Fibroblast of gingiva (primary cell): ENCODE data around the gene ARHGEF25.
"Not testable (repeated sequence)": the region's sequence is repeated elsewhere in the genome, so short reads cannot be mapped to it uniquely, and the experiment has no call there.

Experiments used
- DNase-seq: peaks from one replicate; pipeline ENCODE4 v3.0.0-alpha.2; 2011; ENCODE audit warnings: low read depth

Gene ARHGEF25

DNA sequence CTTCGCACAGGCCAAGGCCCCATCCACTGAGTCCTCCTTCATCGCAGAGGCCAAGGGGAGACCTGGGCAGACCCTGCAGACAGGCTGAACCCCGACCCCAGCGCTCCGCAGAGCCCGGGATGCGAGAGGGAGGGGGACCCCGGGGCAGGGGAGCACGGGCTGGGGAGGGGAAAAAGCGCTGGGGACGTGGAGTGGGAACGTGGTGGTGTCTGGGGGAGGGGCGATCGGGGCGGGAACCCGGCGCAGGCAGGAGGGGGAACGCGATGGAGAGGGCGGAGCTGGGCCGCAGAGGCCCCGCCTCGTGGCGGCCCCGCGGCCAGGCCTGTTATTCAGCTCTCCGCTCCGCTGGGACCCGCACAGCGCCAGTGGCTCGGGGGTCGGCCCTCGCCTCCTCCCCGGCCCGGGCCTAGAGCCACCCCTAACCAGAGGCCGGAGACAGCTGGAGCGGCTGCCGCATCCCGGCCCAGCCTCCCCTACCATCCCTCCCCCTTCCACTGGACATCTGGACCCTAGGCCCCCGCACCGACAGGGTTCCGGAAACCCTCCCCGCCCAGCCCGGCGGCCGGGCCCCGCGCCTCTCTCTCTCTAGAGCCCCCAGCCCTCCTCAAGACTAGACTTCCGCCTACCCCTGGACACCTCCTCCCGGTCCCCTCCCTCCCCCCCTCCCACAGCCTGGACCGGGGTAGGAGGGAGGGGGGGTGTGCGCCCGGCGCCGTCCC, at the start of gene ARHGEF25:
ARHGEF25 (plus strand) TSS at position 328 of the 719 bp plus-strand sequence. CDS start 460 bp downstream, outside the sequence.
- peak; percentile 53 for DNase-seq

GRCh38 chr12:57563358-57563757, 47.9 kb upstream of the ARHGEF25 start:
- DNase-seq: no peak

DNA sequence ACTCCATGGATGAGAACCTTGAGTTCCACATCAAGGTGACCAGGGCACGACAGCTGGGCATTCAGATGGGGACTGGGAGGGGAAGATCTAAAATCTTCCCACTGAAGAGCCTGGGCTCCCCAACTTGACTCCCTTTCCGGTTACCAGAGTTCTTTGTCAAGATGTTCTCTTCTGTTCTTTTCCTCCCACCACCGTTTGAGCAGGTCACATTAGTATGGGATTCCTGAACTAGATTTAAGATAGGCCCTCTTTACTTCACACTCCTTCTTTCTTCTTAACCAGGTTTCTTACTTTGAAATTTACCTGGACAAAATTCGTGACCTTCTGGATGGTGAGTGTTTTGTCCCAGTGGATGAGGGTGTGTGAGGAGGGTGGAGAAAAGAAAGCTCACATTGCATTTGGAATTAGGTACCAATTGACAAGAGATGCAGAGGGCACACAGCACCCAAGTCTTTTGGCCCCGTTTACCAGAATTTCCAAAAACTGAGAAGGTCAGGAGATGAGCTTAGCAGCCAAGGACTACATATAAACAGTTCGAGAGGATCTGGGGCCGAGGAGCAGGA, 47.0 kb upstream of the ARHGEF25 start:
- no peak for DNase-seq

GRCh38 chr12:57568838-57569237, 42.4 kb upstream of the ARHGEF25 start:
- no peak for DNase-seq

DNA sequence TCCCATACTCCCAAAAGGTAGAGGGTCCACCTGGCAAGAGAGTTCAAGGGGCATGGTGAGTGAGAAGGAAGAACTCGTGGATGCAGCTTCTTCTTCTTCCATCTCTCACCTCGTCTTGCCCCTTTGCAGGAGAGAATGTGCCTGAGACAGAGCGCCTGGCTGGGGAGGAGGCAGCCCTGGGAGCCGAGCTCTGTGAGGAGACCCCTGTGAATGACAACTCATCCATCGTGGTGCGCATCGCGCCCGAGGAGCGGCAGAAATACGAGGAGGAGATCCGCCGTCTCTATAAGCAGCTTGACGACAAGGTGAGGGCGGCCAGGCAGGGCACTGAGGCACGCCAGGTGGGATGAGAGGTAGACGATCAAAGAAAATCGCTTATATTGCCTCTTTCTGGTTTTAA, 41.4 kb upstream of the ARHGEF25 start:
- no peak for DNase-seq

DNA sequence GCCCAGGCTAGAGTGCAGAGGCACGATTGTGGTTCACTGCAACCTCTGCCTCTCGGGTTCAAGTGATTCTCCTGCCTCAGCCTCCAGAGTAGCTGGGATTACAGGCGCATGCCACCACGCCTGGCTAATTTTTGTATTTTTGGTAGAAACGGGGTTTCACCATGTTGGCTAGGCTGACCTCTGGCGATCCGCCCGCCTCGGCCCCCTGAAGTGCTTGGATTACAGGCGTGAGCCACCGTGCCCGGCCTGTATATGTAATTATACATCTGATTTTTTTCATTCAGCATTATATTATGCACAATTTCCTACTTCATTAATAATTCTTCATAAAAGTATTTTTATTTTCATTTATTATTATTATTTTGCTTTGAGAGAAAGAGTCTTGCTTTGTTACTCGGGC, 40.8 kb upstream of the ARHGEF25 start:
- DNase-seq: not testable (repeated sequence)

- no peak for DNase-seq
These were observed 39.1 kb upstream of the ARHGEF25 start for GRCh38 chr12:57571926-57572762.

- no peak for DNase-seq
These were observed 36.4 kb upstream of the ARHGEF25 start for GRCh38 chr12:57574795-57575194.

DNA sequence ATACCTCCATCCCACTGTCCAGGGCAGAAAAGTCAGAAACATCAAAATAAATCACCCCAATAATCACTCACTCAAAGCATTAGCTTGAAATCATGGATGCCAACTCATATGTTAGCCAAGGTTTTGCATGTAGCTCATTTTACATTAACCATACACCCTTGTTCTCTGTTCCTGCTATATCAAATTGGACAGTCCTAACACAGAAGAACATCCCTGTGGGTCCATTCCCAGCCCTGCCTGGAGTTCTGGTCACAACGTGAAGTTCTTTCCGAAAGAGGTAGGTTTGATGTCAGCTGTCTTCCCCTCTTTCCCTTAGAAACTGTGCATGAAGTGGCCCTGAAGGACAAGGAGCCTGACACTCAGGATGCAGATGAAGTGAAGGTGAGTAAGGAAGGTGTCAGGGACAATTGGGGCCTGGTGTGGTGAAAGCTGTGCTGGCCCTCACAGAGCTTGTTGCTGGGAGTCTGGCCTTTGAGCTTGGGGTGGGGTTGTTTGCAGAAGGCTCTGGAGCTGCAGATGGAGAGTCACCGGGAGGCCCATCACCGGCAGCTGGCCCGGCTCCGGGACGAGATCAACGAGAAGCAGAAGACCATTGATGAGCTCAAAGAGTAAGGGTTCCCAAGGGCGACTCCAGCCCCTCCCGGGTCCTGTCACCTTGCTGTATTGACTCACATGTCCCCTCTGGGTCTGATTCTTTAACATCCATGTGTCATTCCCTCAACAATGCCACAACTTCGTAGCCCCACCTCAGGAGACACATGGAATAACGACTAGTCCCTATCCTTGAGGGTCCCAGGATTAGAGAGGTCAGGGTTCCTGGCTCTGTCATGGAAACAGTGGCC, 35.2 kb upstream of the ARHGEF25 start:
- DNase-seq: no peak

- DNase-seq: no peak
These were observed 34.5 kb upstream of the ARHGEF25 start for GRCh38 chr12:57576613-57577160.

DNA sequence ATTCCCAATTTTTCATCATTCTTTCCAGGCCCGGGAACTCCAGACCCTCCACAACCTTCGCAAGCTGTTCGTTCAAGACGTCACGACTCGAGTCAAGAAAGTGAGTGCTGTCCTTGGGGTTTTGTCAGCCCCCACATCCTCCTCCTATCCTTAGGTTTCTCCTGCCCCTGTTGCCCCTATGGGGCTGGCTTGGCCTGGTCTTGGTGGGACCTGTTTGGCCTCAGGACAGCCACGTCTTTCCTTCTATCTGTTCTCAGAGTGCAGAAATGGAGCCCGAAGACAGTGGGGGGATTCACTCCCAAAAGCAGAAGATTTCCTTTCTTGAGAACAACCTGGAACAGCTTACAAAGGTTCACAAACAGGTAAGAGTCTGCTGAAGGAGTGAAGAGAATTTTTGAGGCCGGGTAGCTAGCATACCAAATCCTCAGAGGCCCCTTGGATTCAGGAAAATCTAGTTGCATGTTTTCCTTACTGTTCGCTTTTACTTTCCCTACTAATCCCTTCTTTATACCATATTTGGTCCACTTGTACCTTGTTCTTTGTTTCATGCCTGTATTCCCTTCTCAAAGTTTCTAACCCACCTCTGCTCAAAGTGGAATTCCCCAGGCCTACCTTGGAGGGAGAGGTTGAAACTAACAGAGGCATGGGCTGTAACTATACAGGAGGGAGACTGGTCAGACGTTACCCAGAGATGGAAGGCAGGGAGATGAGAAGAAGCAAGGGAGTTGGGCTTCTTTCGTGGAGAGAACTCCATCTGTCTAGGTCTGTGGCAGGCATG, 33.1 kb upstream of the ARHGEF25 start:
- no peak for DNase-seq

DNA sequence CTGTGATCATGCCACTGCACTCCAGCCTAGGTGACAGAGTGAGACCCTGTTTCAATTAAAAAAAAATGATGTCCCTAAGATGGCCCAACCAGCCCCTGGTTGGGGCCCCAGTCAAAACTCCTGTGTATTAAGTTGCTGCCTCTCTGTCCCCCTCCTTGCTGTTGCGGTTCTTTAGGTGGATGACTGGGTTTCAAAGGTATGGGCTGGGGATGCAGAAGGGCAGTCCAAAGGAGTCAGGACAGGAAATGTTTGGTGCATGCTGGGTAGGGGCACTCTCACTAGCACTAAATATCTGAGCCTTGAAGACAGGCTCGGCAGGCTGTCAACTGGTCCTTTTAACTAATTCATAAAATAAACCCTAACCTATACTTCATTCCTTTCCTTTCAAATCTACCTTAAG, 32.2 kb upstream of the ARHGEF25 start:
- DNase-seq: no peak

- DNase-seq: no peak
These were observed 31.4 kb upstream of the ARHGEF25 start for GRCh38 chr12:57579677-57580465.

GRCh38 chr12:57580466-57580795, 30.8 kb upstream of the ARHGEF25 start:
- DNase-seq: no peak

- no peak for DNase-seq
These were observed 29.4 kb upstream of the ARHGEF25 start for GRCh38 chr12:57581802-57582201.

- DNase-seq: no peak
These were observed 28.8 kb upstream of the ARHGEF25 start for GRCh38 chr12:57582440-57582839.

- peak; percentile 72 for DNase-seq
These were observed 28.0 kb upstream of the ARHGEF25 start for GRCh38 chr12:57583008-57583831.

DNA sequence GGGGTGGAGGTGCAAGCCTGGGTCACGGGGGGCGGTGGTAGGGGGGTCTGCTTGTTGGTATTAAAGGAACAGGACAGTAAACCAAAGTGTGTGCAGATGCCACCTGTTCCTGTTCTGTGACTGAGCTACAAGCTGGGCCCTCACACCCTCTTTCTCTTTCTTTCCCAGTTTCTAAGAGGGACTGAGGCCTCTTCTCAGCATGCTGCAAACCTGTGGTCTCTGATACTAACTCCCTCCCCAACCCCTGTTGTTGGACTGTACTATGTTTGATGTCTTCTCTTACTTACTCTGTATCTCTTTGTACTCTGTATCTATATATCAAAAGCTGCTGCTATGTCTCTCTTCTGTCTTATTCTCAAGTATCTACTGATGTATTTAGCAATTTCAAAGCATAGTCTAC, 27.2 kb upstream of the ARHGEF25 start:
- no peak for DNase-seq

DNA sequence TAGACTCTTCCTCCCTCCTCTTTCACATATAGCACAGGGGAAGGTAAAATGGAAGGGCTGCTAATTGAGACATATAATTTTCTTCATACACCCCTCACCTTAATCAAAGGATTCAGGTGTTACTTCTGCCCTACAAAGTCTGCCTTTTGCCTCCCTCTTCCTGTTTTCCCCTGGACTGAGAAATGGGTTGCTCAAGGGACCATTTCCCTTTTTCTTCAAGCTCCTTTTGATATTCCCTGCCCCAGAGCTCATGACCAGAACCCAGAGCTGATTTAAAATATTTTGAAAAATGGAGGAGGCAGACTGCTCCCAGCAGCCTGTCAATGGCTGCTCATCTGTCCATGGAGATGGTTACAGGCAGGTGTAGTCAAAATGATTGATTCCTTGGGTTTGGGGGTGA, 26.5 kb upstream of the ARHGEF25 start:
- no peak for DNase-seq
